GM18508 (cell line): ENCODE measurements around the gene CACNA1I.

ENCODE experiments used
- ATAC-seq: cut with Tn5 transposase; IDR thresholded peaks from one replicate; pipeline ENCODE4 v1.9.1; 2021; ENCODE audit warnings: moderate number of reproducible peaks; ENCODE audit not compliant: insufficient read depth, unreplicated experiment

The CACNA1I gene

GRCh38 chr22:39646398-39647063 is 76.0 kb downstream of the CACNA1I start:
- no peak for ATAC-seq

GRCh38 chr22:39647836-39648629 is 77.5 kb downstream of the CACNA1I start:
- ATAC-seq = no peak

GRCh38 chr22:39648630-39648950 is 78.0 kb downstream of the CACNA1I start:
- no peak for ATAC-seq

DNA sequence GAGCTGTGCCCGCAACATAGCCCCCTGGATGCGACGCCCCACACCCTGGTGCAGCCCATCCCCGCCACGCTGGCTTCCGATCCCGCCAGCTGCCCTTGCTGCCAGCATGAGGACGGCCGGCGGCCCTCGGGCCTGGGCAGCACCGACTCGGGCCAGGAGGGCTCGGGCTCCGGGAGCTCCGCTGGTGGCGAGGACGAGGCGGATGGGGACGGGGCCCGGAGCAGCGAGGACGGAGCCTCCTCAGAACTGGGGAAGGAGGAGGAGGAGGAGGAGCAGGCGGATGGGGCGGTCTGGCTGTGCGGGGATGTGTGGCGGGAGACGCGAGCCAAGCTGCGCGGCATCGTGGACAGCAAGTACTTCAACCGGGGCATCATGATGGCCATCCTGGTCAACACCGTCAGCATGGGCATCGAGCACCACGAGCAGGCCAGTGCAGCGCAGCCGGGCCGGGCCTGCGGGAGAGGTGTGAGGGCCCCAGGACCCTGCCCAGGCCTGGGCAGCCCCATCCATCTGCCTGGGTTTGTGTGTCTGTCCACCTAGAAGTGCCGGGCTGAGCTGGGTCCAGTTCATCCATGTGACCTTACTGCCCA is 79.0 kb downstream of the CACNA1I start:
- no peak for ATAC-seq

- no peak for ATAC-seq
Observed at GRCh38 chr22:39651053-39651996, 80.8 kb downstream of the CACNA1I start.

DNA sequence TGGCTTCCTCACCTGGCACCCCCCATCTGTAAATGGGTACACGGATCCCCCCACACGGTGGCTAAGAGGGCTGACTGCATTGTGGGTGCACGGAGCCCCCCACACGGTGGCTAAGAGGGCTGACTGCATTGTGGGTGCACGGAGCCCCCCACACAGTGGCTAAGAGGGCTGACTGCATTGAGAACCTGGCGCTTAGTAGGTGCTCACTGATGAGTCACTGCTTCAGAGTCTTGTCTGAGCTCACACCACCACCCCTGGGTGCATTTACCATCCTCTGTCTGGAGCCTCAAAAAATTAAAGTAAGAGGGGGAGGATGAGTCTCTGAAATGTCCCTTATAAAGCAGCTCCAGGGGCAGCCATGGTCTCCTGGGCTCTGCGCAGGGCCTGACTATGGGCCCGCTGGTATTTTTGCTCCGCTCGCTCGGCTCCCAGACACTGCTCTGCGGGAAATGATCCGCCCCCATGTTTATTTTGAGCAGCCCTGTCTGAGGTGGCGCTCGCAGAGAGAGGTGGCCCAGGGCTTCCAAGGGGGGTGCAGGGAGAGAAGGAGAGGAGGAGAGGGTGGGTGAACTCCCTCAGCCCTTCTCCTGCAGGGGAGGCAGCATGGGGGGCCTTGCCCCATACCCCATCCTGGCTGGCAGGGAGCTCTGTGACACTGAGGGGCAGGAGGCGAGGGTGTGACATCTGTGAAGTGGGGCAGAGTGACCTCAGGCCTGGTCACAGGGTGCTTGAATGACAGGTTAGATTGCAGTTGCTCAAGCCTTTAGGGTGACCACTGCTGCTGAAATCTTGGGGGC is 82.6 kb downstream of the CACNA1I start:
- ATAC-seq = no peak

- no peak for ATAC-seq
Observed at GRCh38 chr22:39653787-39654077, 83.2 kb downstream of the CACNA1I start.

DNA sequence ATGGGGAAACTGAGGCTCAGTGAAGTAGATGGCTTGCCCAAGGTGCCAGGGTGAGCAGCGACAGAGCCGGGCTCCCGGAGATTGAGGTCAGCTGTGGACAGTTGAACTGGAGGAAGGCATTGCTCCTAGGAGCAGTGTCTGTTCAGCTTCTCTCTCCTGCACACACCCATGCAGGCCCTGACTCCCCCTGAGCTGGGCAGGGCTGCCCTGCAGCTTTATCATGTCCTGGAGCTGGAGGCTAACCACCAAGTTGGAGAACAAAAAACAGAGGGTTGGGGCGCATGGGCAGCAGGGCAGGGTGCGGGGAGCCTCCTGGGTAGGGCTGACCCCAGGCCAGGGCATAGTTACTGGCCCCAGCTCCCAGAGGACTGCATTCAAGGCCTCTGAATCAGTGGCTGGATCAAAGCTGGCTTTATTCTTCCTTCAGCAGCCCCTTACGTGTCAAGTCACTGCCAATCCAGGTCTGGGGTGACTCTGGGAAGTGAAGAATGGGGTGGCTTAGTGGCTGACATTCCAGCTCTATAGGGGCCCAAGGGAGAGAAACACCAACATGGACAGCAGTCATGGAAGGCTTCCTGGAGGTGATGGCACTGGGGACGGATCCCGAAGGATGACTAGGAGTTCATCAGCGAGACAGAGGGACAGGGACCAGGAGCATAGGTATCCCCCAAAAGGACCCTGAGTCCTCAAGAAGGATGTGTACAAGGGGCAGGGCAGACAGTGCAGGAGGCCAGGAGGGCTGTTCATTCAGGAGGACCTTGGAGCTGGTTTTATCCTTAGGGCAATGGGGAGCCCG is 83.8 kb downstream of the CACNA1I start:
- ATAC-seq = no peak

- ATAC-seq = no peak
Observed at GRCh38 chr22:39655004-39655579, 84.5 kb downstream of the CACNA1I start.

DNA sequence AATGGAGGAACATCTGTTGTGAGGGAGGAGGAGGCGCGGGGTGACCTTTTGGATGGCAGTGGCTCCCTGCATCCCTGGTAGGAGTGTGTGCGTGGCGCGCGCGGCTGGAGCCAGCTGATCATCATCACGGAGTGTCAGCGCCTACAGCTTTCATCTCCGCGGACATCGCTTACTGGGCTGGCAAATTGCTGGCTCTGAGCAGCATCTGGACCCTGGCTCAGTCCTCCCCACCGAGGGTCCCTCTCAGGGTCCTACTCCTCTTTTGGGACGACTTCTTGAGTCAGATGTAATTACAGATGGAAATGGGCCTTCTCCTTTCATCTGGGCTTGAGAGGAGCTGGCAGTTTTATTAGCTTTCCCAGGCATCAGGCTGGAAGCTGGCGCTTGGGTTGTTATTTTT is 85.3 kb downstream of the CACNA1I start:
- no peak for ATAC-seq

GRCh38 chr22:39656495-39657490 is 86.2 kb downstream of the CACNA1I start:
- ATAC-seq = no peak

- no peak for ATAC-seq
Observed at GRCh38 chr22:39658367-39658766, 87.8 kb downstream of the CACNA1I start.

DNA sequence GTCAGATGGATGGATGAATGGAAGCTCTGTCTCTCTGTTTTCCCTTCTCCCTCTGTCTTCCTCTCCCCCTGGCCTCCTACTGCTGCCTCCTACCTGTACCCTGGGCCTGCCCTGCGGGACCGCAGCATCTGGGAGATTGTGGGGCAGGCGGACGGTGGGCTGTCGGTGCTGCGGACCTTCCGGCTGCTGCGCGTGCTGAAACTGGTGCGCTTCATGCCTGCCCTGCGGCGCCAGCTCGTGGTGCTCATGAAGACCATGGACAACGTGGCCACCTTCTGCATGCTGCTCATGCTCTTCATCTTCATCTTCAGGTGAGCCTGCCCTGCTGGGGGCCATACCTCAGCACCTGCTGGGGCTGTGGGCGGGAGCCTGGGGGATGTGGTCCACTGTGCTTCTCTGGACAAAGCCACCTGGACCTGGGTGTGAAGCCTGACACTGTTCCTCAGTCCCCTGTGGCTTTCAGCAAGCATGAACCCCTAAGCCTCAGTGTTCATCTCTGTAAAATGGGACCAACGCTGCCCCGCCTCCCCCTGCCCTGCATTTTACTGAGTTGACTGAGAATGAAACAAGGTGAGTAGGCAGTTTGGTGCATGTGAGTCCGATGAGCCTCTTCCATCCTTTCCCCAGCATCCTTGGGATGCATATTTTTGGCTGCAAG is 88.4 kb downstream of the CACNA1I start:
- ATAC-seq = no peak

- ATAC-seq = no peak
Observed at GRCh38 chr22:39661501-39661841, 90.9 kb downstream of the CACNA1I start.

GRCh38 chr22:39661842-39662685 is 91.5 kb downstream of the CACNA1I start:
- no peak for ATAC-seq

DNA sequence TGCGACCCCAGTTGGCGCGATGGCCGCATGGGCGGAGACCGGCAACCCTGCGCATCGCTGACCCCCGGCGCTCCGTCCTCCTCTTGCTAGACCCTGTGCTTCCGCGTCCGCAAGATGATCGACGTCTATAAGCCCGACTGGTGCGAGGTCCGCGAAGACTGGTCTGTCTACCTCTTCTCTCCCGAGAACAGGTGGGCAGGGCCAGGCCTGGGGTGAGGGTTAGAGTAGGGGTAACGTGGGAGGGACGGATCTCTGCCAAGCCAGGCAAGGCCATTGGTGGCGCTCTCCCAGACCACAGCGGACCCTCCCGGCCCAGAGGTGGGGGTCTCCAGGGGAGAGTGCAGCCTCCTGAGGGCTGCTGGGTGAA is 92.1 kb downstream of the CACNA1I start:
- no peak for ATAC-seq

GRCh38 chr22:39663751-39664150 is 93.2 kb downstream of the CACNA1I start:
- ATAC-seq = no peak
